CD14-positive monocyte (primary cell): ENCODE data around the gene CDH13. TPM values are rescaled to one million over a fixed set of nuclear protein-coding genes. Genes with fewer than 3 reads are reported as not detected.

Experiments
- DNase-seq, 3 donors: peaks; one replicate each; pipeline ENCODE4 v3.0.0-alpha.2; 2011 to 2022
- H2AFZ ChIP-seq: 2 replicates; pipeline ENCODE4 v1.6.0; 2012; ENCODE audit warnings: mild to moderate bottlenecking, low read depth, low read length, inconsistent platforms; ENCODE audit not compliant: insufficient read depth, poor library complexity, severe bottlenecking
- H3K27ac ChIP-seq, 2 donors: 1 replicate in 1 of 2; 2 replicates in 1 of 2; pipeline ENCODE4 v1.5.1; 2012 to 2013; ENCODE audit warnings: low read length in 2 of 2, control low read depth in 1 of 2, inconsistent platforms in 1 of 2, low read depth in 1 of 2, mild to moderate bottlenecking in 1 of 2
- H3K27me3 ChIP-seq, 2 donors: one replicate each; pipeline versions ENCODE4 v1.6.0 to v1.6.1; 2011 to 2013; ENCODE audit warnings: low read length in 2 of 2; ENCODE audit not compliant: control insufficient read depth in 2 of 2, insufficient read depth in 2 of 2
- H3K36me3 ChIP-seq, 2 donors: replicated peaks in 1 of 2; 1 replicate in 1 of 2; 2 replicates in 1 of 2; pipeline versions ENCODE4 v1.5.1 to v1.6.1; 2012 to 2013; ENCODE audit warnings: low read length in 2 of 2, control low read depth in 1 of 2, inconsistent platforms in 1 of 2, mild to moderate bottlenecking in 1 of 2; ENCODE audit not compliant: insufficient read depth in 2 of 2, control insufficient read depth in 1 of 2
- H3K4me1 ChIP-seq, 2 donors: 1 replicate in 1 of 2; 2 replicates in 1 of 2; pipeline versions ENCODE4 v1.5.1 to v1.6.1; 2012 to 2013; ENCODE audit warnings: low read length in 2 of 2, control low read depth in 1 of 2, inconsistent platforms in 1 of 2, mild to moderate bottlenecking in 1 of 2, moderate library complexity in 1 of 2; ENCODE audit not compliant: insufficient read depth in 2 of 2, control insufficient read depth in 1 of 2
- H3K4me2 ChIP-seq: replicated peaks from 2 replicates; pipeline ENCODE3; 2012; ENCODE audit warnings: low read length, moderate library complexity, mild to moderate bottlenecking; ENCODE audit not compliant: poor library complexity, severe bottlenecking; ENCODE audit errors: extremely low read depth
- H3K4me3 ChIP-seq, 3 experiments: fragments of 200-600 bp in 1 of 3; sonication (generic) in 1 of 3; replicated peaks in 1 of 3; 1 replicate in 2 of 3; 2 replicates in 1 of 3; pipeline ENCODE4 v1.5.1; 2011 to 2013; ENCODE audit warnings: low read length in 3 of 3, mild to moderate bottlenecking in 3 of 3, control low read depth in 2 of 3, low read depth in 2 of 3, inconsistent platforms in 1 of 3, moderate library complexity in 1 of 3
- H3K79me2 ChIP-seq: 2 replicates; pipeline ENCODE4 v1.6.0; 2012; ENCODE audit warnings: mild to moderate bottlenecking, control low read depth, inconsistent platforms, low read length, moderate library complexity; ENCODE audit not compliant: insufficient read depth
- H3K9ac ChIP-seq: 2 replicates; pipeline ENCODE4 v1.6.0; 2017; ENCODE audit warnings: low read length, mild to moderate bottlenecking; ENCODE audit not compliant: insufficient read depth, poor library complexity, severe bottlenecking
- H3K9me3 ChIP-seq, 2 donors: replicated peaks in 1 of 2; 1 replicate in 1 of 2; 2 replicates in 1 of 2; pipeline versions ENCODE4 v1.5.1 to v1.6.1; 2012 to 2013; ENCODE audit warnings: low read length in 2 of 2, control low read depth in 1 of 2; ENCODE audit not compliant: control insufficient read depth in 1 of 2, insufficient read depth in 1 of 2
- H4K20me1 ChIP-seq: 2 replicates; pipeline ENCODE4 v1.6.0; 2012; ENCODE audit warnings: mild to moderate bottlenecking, low read length, control low read depth, moderate library complexity; ENCODE audit not compliant: insufficient read depth
- H3K27ac Mint-ChIP-seq, 7 donors: one replicate each; pipeline ENCODE4 v1.8.0; 2020; ENCODE audit warnings: mild to moderate bottlenecking in 7 of 7, mixed read lengths in 7 of 7, moderate library complexity in 6 of 7, inconsistent platforms in 2 of 7
- H3K27me3 Mint-ChIP-seq, 3 donors: one replicate each; pipeline ENCODE4 v1.8.0; 2021 to 2022; ENCODE audit warnings: low read depth in 3 of 3, mild to moderate bottlenecking in 3 of 3, mixed read lengths in 3 of 3, moderate library complexity in 3 of 3, inconsistent platforms in 1 of 3
- H3K36me3 Mint-ChIP-seq, 2 donors: one replicate each; pipeline ENCODE4 v1.8.0; 2020; ENCODE audit warnings: mixed read lengths in 2 of 2, inconsistent platforms in 1 of 2, mild to moderate bottlenecking in 1 of 2
- H3K4me1 Mint-ChIP-seq: one replicate; pipeline ENCODE4 v1.8.0; 2020; ENCODE audit warnings: mild to moderate bottlenecking, mixed read lengths
- H3K4me3 Mint-ChIP-seq, 2 donors: one replicate each; pipeline ENCODE4 v1.8.0; 2020; ENCODE audit warnings: mild to moderate bottlenecking in 2 of 2, mixed read lengths in 2 of 2, moderate library complexity in 1 of 2
- H3K9me3 Mint-ChIP-seq, 7 donors: one replicate each; pipeline ENCODE4 v1.8.0; 2020 to 2022; ENCODE audit warnings: mixed read lengths in 7 of 7, mild to moderate bottlenecking in 6 of 7, moderate library complexity in 6 of 7, inconsistent platforms in 2 of 7
- WGBS: methylation state at CpG from one replicate; pipeline ENCODE4 v1.1.5; 2013; ENCODE audit warnings: missing lambda C conversion rate; ENCODE audit not compliant: insufficient coverage; 5-methylcytosine and 5-hydroxymethylcytosine counted together
- intact Hi-C, 2 donors: fragments of 100-400 bp; cut with micrococcal nuclease; formaldehyde crosslinking; loops; one replicate each; pipeline versions ENCODE4 v1.15.0 to v1.15.1; 2023
- polyA plus RNA-seq, 3 donors: library from polyadenylated mRNA; depleted of rRNA in 1 of 3; unstranded in 2 of 3; stranded (reverse) in 1 of 3; fragments of 300-500 nt in 2 of 3; fragments of >200 nt in 1 of 3; fragmentation: Illumina TruSeq in 2 of 3; gene quantifications; 1 replicate in 2 of 3; 2 replicates in 1 of 3; pipeline ENCODE4 v1.2.3, GENCODE V29; 2012 to 2021
- TF ChIP-seq, protein P1 (sequence below): fragments of 200-600 bp; IDR thresholded peaks from one replicate; pipeline ENCODE4 v1.8.0; 2022; ENCODE audit warnings: antibody characterized with exemption, mild to moderate bottlenecking

The CDH13 gene
- polyA plus RNA-seq, 3 donors: 0.13 to 0.19 TPM; not detected in 1

DNA sequence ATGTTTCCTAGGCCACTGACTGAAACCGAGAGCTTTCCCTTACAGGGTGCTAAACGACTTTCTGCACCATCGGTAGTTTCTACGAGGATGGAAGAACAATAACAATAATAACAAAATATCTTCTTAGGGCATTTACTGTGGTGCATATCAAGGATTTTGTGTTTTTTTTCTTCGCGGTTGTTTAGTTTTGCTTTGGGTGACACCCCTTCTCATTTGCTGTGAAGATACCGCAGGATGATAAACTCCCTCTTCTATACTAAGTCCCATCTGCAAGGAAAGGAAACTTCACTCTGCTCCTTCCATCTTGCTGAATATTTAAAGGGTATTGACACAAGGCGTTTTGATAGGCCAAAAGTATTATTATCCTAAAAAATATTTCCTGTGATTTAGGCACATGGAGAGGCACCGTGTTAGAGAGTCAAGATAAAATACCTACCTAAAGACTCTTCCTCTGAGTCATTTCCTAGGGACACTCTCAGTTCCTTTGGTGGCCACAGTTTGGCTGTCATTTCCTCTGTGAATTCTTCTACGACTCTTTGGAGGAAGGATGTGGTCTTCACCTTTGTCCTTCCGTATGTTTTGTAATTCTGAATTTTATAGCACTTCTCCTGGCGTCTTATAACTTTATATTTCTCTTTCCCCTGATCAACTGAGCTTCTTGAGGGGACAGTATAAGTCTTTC is 318.8 kb downstream of the CDH13 start:
- peaks cover 0 to 13% of the 10 kb centered on the region in 2 donors for H3K9me3 ChIP-seq
- intact Hi-C loops: no loop called here
- no peaks in the 10 kb centered on the region for H3K36me3 ChIP-seq
- no peak overlapping the region for H3K4me2 ChIP-seq
- peaks cover 2 to 9% (median 2%) of the 10 kb centered on the region in 7 donors for H3K9me3 Mint-ChIP-seq
- H3K36me3 Mint-ChIP-seq: no peaks in the 10 kb centered on the region
- no peak overlapping the region for H3K27ac Mint-ChIP-seq
- H3K27ac ChIP-seq: no peak overlapping the region
- H2AFZ ChIP-seq: no peak overlapping the region
- no peak overlapping the region for H3K9ac ChIP-seq
- TF ChIP-seq, protein P1, sequence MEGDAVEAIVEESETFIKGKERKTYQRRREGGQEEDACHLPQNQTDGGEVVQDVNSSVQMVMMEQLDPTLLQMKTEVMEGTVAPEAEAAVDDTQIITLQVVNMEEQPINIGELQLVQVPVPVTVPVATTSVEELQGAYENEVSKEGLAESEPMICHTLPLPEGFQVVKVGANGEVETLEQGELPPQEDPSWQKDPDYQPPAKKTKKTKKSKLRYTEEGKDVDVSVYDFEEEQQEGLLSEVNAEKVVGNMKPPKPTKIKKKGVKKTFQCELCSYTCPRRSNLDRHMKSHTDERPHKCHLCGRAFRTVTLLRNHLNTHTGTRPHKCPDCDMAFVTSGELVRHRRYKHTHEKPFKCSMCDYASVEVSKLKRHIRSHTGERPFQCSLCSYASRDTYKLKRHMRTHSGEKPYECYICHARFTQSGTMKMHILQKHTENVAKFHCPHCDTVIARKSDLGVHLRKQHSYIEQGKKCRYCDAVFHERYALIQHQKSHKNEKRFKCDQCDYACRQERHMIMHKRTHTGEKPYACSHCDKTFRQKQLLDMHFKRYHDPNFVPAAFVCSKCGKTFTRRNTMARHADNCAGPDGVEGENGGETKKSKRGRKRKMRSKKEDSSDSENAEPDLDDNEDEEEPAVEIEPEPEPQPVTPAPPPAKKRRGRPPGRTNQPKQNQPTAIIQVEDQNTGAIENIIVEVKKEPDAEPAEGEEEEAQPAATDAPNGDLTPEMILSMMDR: no peak
- no peak overlapping the region for H3K4me3 Mint-ChIP-seq
- no peak overlapping the region for H3K4me3 ChIP-seq
- H3K27me3 ChIP-seq: no peaks in the 10 kb centered on the region
- H4K20me1 ChIP-seq: no peaks in the 10 kb centered on the region
- H3K79me2 ChIP-seq: no peaks in the 10 kb centered on the region
- WGBS: no CpG with 5 or more reads among the region's 12 CpGs
- no peaks in the 10 kb centered on the region for H3K4me1 ChIP-seq
- no peaks in the 10 kb centered on the region for H3K4me1 Mint-ChIP-seq
- peaks cover 0 to 2% (median 0%) of the 10 kb centered on the region in 3 donors for H3K27me3 Mint-ChIP-seq
- no peak for DNase-seq

DNA sequence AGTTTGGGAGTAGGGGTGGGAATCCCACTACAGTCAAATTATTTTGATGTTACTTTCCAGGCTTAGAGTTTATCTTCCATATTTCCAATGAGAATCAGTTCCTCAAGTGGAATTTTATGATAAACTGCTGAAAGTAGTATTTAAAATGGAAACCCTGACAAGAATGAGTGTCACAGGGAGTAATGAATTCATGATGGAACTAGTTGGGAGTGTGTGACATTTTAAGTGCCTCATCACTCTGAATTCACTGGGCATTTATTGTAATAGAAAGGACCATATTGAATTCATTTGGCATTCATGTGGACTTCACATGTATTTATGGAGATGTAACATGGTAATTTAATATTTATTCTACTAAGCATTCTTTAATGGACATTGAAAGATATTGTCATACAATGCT is 320.9 kb downstream of the CDH13 start:
- Histone ChIP-seq H3K4me2 (no peak overlapping the region), H3K36me3 (no peaks in the 10 kb centered on the region), H3K4me1 (no peaks in the 10 kb centered on the region), H3K9ac (no peak overlapping the region), H2AFZ (no peak overlapping the region), H4K20me1 (no peaks in the 10 kb centered on the region), H3K27me3 (no peaks in the 10 kb centered on the region), H3K27ac (no peak overlapping the region), H3K79me2 (no peaks in the 10 kb centered on the region), H3K9me3 (no peaks in the 10 kb centered on the region), H3K4me3 (no peak overlapping the region)
- Mint-ChIP-seq H3K27ac (no peak overlapping the region), H3K4me3 (no peak overlapping the region), H3K4me1 (no peaks in the 10 kb centered on the region), H3K9me3 (peaks cover 2 to 5% (median 2%) of the 10 kb centered on the region in 7 donors), H3K36me3 (no peaks in the 10 kb centered on the region), H3K27me3 (peaks cover 0 to 2% (median 0%) of the 10 kb centered on the region in 3 donors)
- TF ChIP-seq, protein P1: no peak
- no peak for DNase-seq
- intact Hi-C loops: no loop called here
